ENCODE measurements around the gene CFAP65. TPM values are rescaled to one million over a fixed set of nuclear protein-coding genes. Genes with fewer than 3 reads are reported as not detected.

The CFAP65 gene
- total RNA-seq, 6 experiments from 2014 or later = not detected

DNA sequence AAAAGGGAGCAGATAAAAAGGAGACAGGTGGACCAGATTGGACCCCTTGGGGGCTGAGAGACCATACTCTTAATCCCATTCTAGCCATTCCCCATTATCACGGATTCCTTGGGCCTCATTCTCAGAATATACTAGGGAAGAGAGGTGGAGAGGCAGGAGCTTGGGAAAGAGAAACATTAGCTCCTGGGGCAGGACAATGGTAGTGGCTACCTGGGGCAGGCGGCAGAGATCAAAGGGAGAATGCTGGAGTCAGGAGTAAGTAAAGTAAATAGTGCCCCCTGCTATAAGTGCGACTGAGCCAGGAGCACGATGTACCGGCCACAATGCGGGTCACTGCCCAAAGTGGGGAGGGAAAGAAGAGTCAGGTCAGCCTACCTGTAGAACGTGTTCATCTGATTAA is 39.8 kb upstream of the CFAP65 start:
- Mint-ChIP-seq H3K36me3 (ENCODE audit: low read depth) (peaks cover 6% of the 10 kb centered on the region; the same call in 1 of the 2 replicates), H3K9me3 (no peaks in the 10 kb centered on the region), H3K4me3 (no peak overlapping the region), H3K4me1 (ENCODE audit: low read depth) (peaks cover 15% of the 10 kb centered on the region), H3K27ac (no peak overlapping the region), H3K27me3 (ENCODE audit: insufficient read depth) (peaks cover 2% of the 10 kb centered on the region; the same call in 1 of the 2 replicates)
- no peak for DNase-seq
- TF ChIP-seq CTCF (IDR thresholded peaks at IDR 0.05) = no peak

DNA sequence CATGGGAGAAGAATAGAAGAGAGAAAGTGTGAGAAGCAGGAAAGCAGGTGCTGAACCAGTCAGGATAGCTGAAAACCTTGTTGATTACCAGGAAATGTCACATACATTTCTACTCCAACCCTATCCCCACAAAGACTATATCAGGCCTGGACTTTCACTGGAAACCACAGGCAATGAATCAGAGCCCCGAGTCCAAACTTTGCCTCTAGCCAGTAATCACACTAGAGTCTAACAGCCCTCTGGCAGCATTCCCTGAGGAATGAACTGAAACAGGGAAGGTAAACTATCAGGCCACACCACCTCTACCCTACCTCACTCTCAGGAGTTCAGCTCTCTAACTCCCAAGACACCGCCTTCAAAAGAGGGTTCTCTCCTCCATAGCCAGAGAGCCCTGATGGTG is 38.1 kb upstream of the CFAP65 start:
- TF ChIP-seq CTCF (IDR thresholded peaks at IDR 0.05) = no peak
- peaks cover 15% of the 10 kb centered on the region for H3K4me1 Mint-ChIP-seq (ENCODE audit: low read depth)
- peaks cover 2% of the 10 kb centered on the region; the same call in 1 of the 2 replicates for H3K27me3 Mint-ChIP-seq (ENCODE audit: insufficient read depth)
- DNase-seq = peak; percentile 61
- H3K27ac Mint-ChIP-seq = no peak overlapping the region
- H3K9me3 Mint-ChIP-seq = no peaks in the 10 kb centered on the region
- H3K36me3 Mint-ChIP-seq (ENCODE audit: low read depth) = peaks cover 14% of the 10 kb centered on the region
- no peak overlapping the region for H3K4me3 Mint-ChIP-seq

GRCh38 chr2:219078951-219079350 is 37.6 kb upstream of the CFAP65 start:
- DNase-seq = no peak

GRCh38 chr2:219078126-219078525 is 36.8 kb upstream of the CFAP65 start:
- Mint-ChIP-seq H3K27me3 (ENCODE audit: insufficient read depth) (peaks cover 4% of the 10 kb centered on the region), H3K27ac (no peak overlapping the region), H3K4me1 (ENCODE audit: low read depth) (peaks cover 15% of the 10 kb centered on the region), H3K36me3 (ENCODE audit: low read depth) (peaks cover 14% of the 10 kb centered on the region), H3K9me3 (no peaks in the 10 kb centered on the region), H3K4me3 (no peak overlapping the region)
- TF ChIP-seq CTCF (IDR thresholded peaks at IDR 0.05) = peak; percentile 58
- DNase-seq = no peak

More at GRCh38 chr2:219078951-219079350, 37.6 kb upstream of the CFAP65 start:
- H3K27ac Mint-ChIP-seq = no peak overlapping the region
- peaks cover 15% of the 10 kb centered on the region for H3K4me1 Mint-ChIP-seq (ENCODE audit: low read depth)
- no peak overlapping the region for H3K4me3 Mint-ChIP-seq
- H3K27me3 Mint-ChIP-seq (ENCODE audit: insufficient read depth) = peaks cover 2% of the 10 kb centered on the region; the same call in 1 of the 2 replicates
- no peaks in the 10 kb centered on the region for H3K9me3 Mint-ChIP-seq
- H3K36me3 Mint-ChIP-seq (ENCODE audit: low read depth) = peaks cover 14% of the 10 kb centered on the region
- TF ChIP-seq CTCF (IDR thresholded peaks at IDR 0.05) = no peak

DNA sequence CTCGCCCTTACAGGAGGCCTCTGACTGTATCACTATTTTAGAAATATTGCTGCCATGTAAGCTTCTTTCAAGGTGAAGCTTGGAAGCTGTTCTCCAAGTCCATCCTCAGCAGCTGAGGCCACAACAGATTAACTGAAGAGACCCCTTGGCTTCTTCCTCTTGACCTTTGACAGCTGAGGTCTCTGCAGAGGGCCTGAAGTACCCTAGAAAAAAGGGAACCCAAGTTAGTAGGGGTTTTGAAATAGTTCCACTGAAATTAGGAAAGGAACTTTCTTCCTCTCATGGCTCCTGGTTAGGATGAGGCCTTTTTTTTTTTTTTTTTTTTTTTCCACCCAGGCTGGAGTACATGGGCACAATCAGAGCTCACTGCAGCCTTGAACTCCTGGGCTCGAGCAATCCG is 34.9 kb upstream of the CFAP65 start:
- Mint-ChIP-seq H3K4me1 (ENCODE audit: low read depth) (peaks cover 22% of the 10 kb centered on the region), H3K4me3 (no peak overlapping the region), H3K27me3 (ENCODE audit: insufficient read depth) (peaks cover 4% of the 10 kb centered on the region), H3K9me3 (no peaks in the 10 kb centered on the region), H3K27ac (no peak overlapping the region), H3K36me3 (ENCODE audit: low read depth) (peaks cover 14% of the 10 kb centered on the region)
- DNase-seq = no peak
- TF ChIP-seq CTCF (IDR thresholded peaks at IDR 0.05) = no peak
